PC-9 (cell line): ENCODE results near the gene ARHGEF6.

ENCODE experiments used
- EZH2 ChIP-seq: fragments of 200-600 bp; sonication (generic); IDR thresholded peaks from 2 replicates; pipeline ENCODE4 v1.8.0; 2017; ENCODE audit warnings: antibody characterized with exemption, low read depth
- TF ChIP-seq, protein P1 (sequence below): fragments of 200-600 bp; sonication (generic); conservative IDR thresholded peaks from 2 replicates; pipeline ENCODE4 v1.6.1; 2017; ENCODE audit warnings: mixed run types, antibody characterized with exemption, mild to moderate bottlenecking, moderate library complexity

- TF ChIP-seq, protein P1, sequence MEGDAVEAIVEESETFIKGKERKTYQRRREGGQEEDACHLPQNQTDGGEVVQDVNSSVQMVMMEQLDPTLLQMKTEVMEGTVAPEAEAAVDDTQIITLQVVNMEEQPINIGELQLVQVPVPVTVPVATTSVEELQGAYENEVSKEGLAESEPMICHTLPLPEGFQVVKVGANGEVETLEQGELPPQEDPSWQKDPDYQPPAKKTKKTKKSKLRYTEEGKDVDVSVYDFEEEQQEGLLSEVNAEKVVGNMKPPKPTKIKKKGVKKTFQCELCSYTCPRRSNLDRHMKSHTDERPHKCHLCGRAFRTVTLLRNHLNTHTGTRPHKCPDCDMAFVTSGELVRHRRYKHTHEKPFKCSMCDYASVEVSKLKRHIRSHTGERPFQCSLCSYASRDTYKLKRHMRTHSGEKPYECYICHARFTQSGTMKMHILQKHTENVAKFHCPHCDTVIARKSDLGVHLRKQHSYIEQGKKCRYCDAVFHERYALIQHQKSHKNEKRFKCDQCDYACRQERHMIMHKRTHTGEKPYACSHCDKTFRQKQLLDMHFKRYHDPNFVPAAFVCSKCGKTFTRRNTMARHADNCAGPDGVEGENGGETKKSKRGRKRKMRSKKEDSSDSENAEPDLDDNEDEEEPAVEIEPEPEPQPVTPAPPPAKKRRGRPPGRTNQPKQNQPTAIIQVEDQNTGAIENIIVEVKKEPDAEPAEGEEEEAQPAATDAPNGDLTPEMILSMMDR: no peak
- no peak for TF ChIP-seq EZH2
Observed at GRCh38 chrX:136712650-136713310, 68.0 kb downstream of the ARHGEF6 start.
